DOHH2 (cell line): ENCODE data around the gene RPTN.

Experiments used
- H3F3A ChIP-seq: fragments of 200-600 bp; sonication (generic), shearing (Covaris generic); 2 replicates; pipeline ENCODE4 v1.6.0; 2016; ENCODE audit warnings: antibody characterized with exemption, mild to moderate bottlenecking; ENCODE audit not compliant: control insufficient read depth, insufficient read depth
- H3K27ac ChIP-seq: fragments of 200-600 bp; sonication (generic); 2 replicates; pipeline ENCODE4 v1.5.1; 2014; ENCODE audit warnings: low read depth, mild to moderate bottlenecking, low read length, moderate library complexity
- H3K27me3 ChIP-seq: fragments of 200-600 bp; sonication (generic); 2 replicates; pipeline ENCODE4 v1.6.1; 2014; ENCODE audit warnings: mild to moderate bottlenecking, low read length, mixed read lengths; ENCODE audit not compliant: control insufficient read depth
- H3K36me3 ChIP-seq: fragments of 200-600 bp; sonication (generic); 2 replicates; pipeline ENCODE4 v1.6.1; 2014; ENCODE audit warnings: mild to moderate bottlenecking, low read length, moderate library complexity, mixed read lengths; ENCODE audit not compliant: control insufficient read depth
- H3K4me1 ChIP-seq: fragments of 200-600 bp; sonication (generic); 2 replicates; pipeline ENCODE4 v1.6.1; 2014; ENCODE audit warnings: mild to moderate bottlenecking, low read length, mixed read lengths; ENCODE audit not compliant: control insufficient read depth
- H3K4me2 ChIP-seq: fragments of 200-600 bp; sonication (generic); 2 replicates; pipeline ENCODE4 v1.6.0; 2014; ENCODE audit warnings: mild to moderate bottlenecking, low read length, moderate library complexity
- H3K4me3 ChIP-seq: fragments of 200-600 bp; sonication (generic); 2 replicates; pipeline ENCODE4 v1.5.1; 2014; ENCODE audit warnings: mild to moderate bottlenecking, low read length, mixed read lengths
- H3K79me2 ChIP-seq: fragments of 200-600 bp; sonication (generic); 2 replicates; pipeline ENCODE4 v1.6.1; 2014; ENCODE audit warnings: mild to moderate bottlenecking, low read length, mixed read lengths; ENCODE audit not compliant: control insufficient read depth
- H3K9me2 ChIP-seq: fragments of 200-600 bp; sonication (generic); replicated peaks from 2 replicates; pipeline ENCODE4 v1.6.1; 2014; ENCODE audit warnings: mild to moderate bottlenecking, low read length, mixed read lengths; ENCODE audit not compliant: control insufficient read depth
- H3K9me3 ChIP-seq: fragments of 200-600 bp; sonication (generic); 2 replicates; pipeline ENCODE4 v1.6.1; 2014; ENCODE audit warnings: antibody characterized with exemption, low read length, mixed read lengths; ENCODE audit not compliant: control insufficient read depth, insufficient read depth
- H4K20me1 ChIP-seq: fragments of 200-600 bp; sonication (generic); 2 replicates; pipeline ENCODE4 v1.6.0; 2014; ENCODE audit warnings: low read depth, mild to moderate bottlenecking, antibody characterized with exemption, low read length, moderate library complexity; ENCODE audit not compliant: control insufficient read depth, insufficient read depth
- EZH2phosphoT487 ChIP-seq: fragments of 200-600 bp; sonication (generic); IDR thresholded peaks from 2 replicates; pipeline ENCODE4 v1.6.1; 2017; ENCODE audit warnings: borderline replicate concordance, mild to moderate bottlenecking, antibody characterized with exemption, low read length, moderate library complexity, mixed read lengths
- TF ChIP-seq, protein P1 (sequence below): fragments of 200-600 bp; sonication (generic); IDR thresholded peaks from one replicate; pipeline ENCODE4 v1.5.1; 2014; ENCODE audit warnings: antibody characterized with exemption, mild to moderate bottlenecking, low read depth, low read length; ENCODE audit not compliant: poor library complexity, severe bottlenecking

Gene RPTN

DNA sequence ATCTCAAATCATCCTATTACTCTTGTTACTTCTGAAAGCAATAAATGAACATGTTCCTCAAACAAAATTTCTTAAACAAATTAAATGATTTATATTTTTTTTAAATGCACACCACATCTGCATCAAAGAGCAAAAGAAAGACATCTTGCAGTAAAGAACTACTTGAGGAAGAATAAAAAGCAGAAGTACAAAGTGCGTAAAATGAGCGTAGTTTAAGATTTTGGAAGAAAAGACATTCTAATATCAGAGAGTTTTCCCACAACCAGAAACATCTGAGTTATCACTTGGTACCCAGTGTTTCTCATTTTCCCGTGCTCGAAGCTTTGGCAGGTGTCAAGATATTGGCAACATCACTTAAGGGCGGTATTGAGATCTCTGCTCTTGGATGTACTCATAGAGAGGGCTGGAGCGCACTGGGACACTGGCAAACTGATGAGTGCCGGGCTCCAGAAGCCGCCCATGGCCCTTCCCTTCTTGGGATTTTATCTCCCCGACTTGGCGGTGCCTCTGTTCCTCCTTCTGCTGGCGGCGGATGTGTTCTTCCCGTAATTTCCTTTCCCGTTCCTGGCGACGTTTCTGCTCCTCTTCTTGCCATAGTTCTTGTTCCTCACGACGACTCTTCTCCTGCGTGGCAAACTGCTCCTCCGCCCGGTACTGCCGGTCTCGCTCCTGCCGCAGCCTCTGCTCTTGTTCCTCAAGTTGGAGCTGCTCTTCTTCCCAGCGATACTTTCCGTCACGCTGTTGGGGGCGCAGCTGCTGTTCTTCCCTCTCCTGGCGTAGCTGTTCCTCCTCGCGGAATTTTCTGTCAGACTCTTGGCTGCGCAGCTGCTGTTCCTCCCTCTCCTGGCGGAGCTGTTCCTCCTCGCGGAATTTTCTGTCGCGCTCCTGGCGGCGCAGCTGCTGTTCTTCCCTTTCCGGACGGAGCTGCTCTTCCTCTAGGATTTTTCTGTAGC is 51.7 kb downstream of the RPTN start:
- Histone ChIP-seq H3K27ac (no peak overlapping the region), H3K4me2 (no peak overlapping the region), H3K9me2 (no peaks in the 10 kb centered on the region), H3F3A (peaks cover 7% of the 10 kb centered on the region; the same call in 1 of the 2 replicates), H3K36me3 (no peaks in the 10 kb centered on the region), H3K9me3 (peaks cover 11% of the 10 kb centered on the region), H4K20me1 (no peaks in the 10 kb centered on the region), H3K27me3 (peaks cover 25% of the 10 kb centered on the region), H3K4me3 (no peak overlapping the region), H3K4me1 (peaks cover 16% of the 10 kb centered on the region), H3K79me2 (no peaks in the 10 kb centered on the region)
- TF ChIP-seq, protein P1, sequence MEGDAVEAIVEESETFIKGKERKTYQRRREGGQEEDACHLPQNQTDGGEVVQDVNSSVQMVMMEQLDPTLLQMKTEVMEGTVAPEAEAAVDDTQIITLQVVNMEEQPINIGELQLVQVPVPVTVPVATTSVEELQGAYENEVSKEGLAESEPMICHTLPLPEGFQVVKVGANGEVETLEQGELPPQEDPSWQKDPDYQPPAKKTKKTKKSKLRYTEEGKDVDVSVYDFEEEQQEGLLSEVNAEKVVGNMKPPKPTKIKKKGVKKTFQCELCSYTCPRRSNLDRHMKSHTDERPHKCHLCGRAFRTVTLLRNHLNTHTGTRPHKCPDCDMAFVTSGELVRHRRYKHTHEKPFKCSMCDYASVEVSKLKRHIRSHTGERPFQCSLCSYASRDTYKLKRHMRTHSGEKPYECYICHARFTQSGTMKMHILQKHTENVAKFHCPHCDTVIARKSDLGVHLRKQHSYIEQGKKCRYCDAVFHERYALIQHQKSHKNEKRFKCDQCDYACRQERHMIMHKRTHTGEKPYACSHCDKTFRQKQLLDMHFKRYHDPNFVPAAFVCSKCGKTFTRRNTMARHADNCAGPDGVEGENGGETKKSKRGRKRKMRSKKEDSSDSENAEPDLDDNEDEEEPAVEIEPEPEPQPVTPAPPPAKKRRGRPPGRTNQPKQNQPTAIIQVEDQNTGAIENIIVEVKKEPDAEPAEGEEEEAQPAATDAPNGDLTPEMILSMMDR = no peak
- TF ChIP-seq EZH2phosphoT487 = no peak

GRCh38 chr1:152104854-152105253 is 54.2 kb downstream of the RPTN start:
- Histone ChIP-seq H3K4me2 (no peak overlapping the region), H3F3A (peaks cover 5% of the 10 kb centered on the region; the same call in 1 of the 2 replicates), H3K4me3 (no peak overlapping the region), H3K4me1 (no peaks in the 10 kb centered on the region), H3K36me3 (no peaks in the 10 kb centered on the region), H3K27ac (no peak overlapping the region), H3K9me3 (no peaks in the 10 kb centered on the region; the same call in 1 of the 2 replicates), H3K79me2 (no peaks in the 10 kb centered on the region), H3K27me3 (peaks cover 3% of the 10 kb centered on the region; the same call in 1 of the 2 replicates), H4K20me1 (no peaks in the 10 kb centered on the region), H3K9me2 (no peaks in the 10 kb centered on the region)
- TF ChIP-seq EZH2phosphoT487 = no peak
- TF ChIP-seq, protein P1 = no peak
